Uterus (tissue), 2 donors: ENCODE measurements around the gene SPEM3.

Experiments used
- CTCF ChIP-seq, 4 experiments: fragments of 200-600 bp in 2 of 4; fragments of 450-650 bp in 2 of 4; sonication (generic) in 2 of 4; IDR thresholded peaks; one replicate each; pipeline ENCODE4 v1.5.1; 2016 to 2019; ENCODE audit warnings: antibody characterized with exemption in 4 of 4, mild to moderate bottlenecking in 2 of 4, moderate library complexity in 1 of 4
- POLR2A ChIP-seq, 2 donors: fragments of 450-650 bp; IDR thresholded peaks; one replicate each; pipeline ENCODE4 v1.6.1; 2016; ENCODE audit warnings: antibody characterized with exemption in 2 of 2, mild to moderate bottlenecking in 1 of 2, moderate library complexity in 1 of 2

GRCh38 chr17:7408863-7409262 lies 19.8 kb upstream of the SPEM3 start:
- no peak for TF ChIP-seq CTCF (IDR thresholded peaks at IDR 0.05)
- TF ChIP-seq POLR2A (IDR thresholded peaks at IDR 0.05) = no peak
